GM21367 (cell line): Measurements from ENCODE around the gene SGIP1.
"Not testable (repeated sequence)": the region's sequence is repeated elsewhere in the genome, so short reads cannot be mapped to it uniquely, and the experiment has no call there.

ENCODE experiments used
- ATAC-seq: cut with Tn5 transposase; IDR thresholded peaks from one replicate; pipeline ENCODE4 v1.9.1; 2021; ENCODE audit not compliant: unreplicated experiment

SGIP1 gene

DNA sequence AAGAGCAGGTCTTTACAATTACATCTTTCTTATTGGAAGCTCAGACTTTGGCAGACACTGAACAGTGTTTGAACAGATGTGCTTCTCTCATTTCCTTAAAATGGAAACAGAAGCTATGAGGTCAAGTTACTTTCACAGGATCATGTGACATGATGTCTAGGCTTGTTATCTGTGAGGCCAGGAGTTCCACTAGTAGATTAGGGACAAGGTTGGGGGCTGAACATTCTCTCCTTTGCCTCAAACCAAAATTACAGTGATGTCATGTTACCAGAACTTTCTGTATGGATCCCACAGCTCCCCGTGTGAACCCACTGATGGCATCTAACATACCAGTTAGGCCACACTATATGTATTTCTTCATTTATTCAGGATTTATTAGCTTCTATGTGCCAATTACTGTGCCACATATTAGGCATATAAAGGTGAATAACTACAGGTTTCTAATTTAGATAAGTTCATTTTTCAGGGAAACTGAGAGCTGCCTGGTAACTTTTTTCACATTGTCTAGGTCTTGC is 224.3 kb downstream of the SGIP1 start:
- peak; percentile 100 for ATAC-seq

- ATAC-seq = no peak
Measured at GRCh38 chr1:66760506-66760905, 226.6 kb downstream of the SGIP1 start.

DNA sequence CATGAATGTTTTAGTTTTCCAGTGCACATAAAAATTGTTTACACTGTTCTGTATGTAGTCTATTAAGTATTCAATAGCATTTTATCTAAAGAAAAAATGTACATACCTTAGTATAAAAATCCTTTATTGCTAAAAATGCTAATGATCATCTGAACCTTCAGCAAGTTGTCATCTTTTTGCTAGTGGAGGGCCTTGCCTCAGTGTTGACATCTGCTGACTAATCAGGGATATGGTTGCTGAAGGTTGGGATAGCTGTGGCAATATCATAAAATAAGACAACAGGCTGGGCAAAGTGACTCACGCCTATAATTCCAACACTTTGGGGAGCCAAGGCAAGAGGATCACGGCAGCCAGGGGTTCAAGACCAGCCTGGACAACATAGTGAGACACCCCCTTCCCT is 227.3 kb downstream of the SGIP1 start:
- no peak for ATAC-seq

DNA sequence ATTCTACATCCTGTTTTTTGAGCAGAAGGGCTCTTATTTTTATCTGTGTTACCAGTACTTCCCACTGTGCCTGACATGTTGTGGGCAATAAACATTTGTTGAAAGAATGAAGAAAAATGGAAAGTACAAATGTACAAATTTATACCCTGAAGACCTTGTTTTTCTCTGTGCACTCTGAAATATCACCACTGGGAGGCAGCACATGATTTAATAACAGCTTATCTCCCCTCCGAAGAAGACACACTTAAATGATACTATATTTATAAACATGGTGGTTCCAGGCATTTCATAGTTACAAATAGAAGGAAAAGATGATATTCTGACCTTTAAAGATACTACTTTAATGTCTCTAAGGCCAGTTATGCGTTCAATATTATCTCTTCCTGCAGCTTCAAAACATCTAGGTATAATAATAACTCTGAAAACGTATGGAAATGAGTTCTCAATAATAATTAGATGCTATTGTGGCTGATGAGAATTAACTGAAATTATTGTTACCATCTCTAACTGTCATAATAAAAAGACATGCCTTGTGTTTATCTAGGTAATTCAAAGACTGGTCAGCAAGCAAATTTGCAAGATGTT is 231.1 kb downstream of the SGIP1 start:
- ATAC-seq = peak; percentile 67

- no peak for ATAC-seq
Measured at GRCh38 chr1:66767626-66768025, 233.7 kb downstream of the SGIP1 start.

- ATAC-seq = no peak
Measured at GRCh38 chr1:66768965-66769364, 235.0 kb downstream of the SGIP1 start.

DNA sequence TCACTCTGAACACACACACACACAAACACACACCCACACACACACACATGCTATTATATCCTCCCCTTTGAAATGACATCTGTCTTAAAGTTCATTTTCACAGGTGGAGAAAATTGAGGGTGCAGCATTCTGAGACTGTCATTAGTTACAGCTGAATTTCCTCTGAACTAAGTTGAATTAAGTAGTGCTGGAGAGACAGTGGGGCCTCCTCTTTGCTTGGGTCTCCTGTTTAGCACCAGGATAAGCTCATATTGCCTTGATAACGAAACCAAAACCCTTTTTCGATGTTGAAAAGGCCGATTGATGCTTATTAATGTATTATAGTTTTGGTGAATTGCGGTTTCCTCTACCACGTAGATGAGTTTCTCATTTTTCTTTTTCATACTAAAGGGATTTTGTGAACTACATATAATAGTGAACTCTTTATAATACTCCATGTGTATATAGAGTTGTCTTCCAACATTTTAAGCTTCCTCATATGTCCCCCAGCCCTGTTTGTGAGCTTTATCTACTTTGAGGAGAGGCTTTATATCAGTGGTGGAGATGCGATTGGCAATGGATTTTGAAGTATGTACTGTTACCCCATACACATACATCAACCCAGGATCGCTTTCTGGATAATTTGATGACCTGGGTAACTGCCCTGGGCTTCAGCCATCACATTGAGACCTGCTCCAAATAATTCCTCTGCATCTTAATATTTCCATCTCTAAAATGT is 235.7 kb downstream of the SGIP1 start:
- no peak for ATAC-seq

DNA sequence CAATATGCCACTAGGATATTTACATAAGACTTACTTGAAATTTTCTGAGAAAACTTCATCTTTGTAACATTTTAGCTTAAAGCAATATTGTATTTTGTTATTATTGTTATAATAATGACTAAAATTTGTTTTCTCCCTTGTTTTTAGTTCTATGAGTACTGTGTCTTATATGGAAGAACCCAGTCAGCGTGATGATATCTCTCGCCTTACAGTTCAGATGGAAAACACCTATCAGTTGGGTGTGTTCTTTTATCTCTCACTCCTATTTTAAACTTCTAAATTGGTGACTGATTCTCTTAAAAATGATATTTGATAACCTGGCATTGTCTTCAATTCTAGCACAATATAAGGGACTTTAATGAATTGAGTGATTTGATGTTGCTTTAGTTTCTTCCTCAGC is 236.3 kb downstream of the SGIP1 start:
- ATAC-seq = no peak

- ATAC-seq = no peak
Measured at GRCh38 chr1:66770694-66771093, 236.7 kb downstream of the SGIP1 start.

- no peak for ATAC-seq
Measured at GRCh38 chr1:66773227-66773626, 239.3 kb downstream of the SGIP1 start.

GRCh38 chr1:66774438-66774837 is 240.5 kb downstream of the SGIP1 start:
- no peak for ATAC-seq

DNA sequence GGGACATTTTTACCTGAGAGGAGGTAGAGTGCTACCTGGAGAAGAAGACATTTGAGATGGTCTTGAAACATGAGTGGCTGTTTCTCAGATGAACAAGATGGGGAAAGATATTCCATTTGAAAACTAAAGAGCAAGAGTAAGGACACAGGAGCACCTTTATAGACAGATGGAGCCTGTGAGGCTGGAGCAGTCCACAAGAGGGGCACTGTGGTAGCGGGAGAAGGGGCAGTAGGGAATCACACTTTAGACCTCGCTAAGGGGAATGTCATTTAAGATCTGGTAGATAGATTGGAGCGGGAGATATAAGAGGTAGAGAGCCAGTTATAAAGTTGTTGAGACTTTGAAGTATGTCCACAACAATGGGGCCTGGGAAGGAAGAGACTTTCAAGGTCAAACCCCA is 241.7 kb downstream of the SGIP1 start:
- ATAC-seq = no peak

GRCh38 chr1:66777831-66778230 is 243.9 kb downstream of the SGIP1 start:
- ATAC-seq = no peak

DNA sequence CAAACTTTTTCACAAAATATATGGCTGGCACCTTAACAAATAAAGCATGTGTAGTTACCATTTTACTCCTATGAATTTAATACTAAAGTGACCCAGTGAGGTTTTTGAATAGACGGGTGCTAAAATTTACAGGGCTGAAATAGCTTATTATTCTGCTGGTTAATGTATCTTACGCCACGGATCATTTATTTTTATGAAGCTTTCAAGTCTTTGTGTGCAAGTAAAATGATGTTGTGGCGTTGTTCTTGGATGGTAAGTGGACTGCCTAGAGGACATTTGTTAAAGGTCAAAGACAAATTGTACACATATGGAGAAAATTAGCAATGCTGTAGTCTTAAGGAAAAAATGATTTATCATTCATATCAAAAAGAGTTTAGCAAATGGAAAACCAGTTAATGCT is 244.3 kb downstream of the SGIP1 start:
- no peak for ATAC-seq

- no peak for ATAC-seq
Measured at GRCh38 chr1:66778969-66779368, 245.0 kb downstream of the SGIP1 start.

DNA sequence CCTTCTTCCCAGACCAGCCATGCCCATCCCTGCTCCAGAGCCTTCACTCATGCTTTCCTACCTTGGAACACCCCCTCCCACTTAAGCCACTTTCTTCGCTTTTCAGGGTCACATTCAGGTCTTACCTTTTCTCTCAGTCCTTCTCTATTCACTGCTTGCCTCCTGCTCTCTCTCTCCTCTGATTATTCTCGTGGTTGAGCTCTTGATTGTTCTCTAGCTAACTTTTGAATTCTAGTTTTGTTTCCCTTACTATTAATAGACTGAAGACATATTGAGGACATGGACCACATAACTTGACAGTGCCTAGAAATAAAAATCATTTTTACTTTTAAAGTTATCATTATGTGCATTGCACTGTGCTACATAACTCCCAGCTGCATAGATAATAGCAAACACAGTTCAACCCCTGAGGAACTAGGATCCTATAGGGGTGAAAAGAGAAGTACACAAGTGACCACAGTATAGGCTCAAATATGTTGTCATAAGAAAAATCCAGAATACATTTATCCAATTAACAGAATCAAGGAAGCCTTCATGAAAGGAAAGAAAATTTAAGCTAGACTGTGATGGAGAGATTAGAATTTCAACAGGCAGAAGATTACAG is 245.6 kb downstream of the SGIP1 start:
- ATAC-seq = no peak

DNA sequence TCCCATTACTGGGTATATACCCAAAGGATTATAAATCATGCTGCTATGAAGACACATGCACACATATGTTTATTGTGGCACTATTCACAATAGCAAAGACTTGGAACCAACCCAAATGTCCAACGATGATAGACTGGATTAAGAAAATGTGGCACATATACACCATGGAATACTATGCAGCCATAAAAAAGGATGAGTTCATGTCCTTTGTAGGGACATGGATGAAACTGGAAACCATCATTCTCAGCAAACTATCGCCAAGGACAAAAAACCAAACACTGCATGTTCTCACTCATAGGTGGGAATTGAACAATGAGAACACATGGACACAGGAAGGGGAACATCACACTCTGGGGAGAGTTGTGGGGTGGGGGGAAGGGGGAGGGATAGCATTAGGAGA is 251.8 kb downstream of the SGIP1 start:
- ATAC-seq = not testable (repeated sequence)

DNA sequence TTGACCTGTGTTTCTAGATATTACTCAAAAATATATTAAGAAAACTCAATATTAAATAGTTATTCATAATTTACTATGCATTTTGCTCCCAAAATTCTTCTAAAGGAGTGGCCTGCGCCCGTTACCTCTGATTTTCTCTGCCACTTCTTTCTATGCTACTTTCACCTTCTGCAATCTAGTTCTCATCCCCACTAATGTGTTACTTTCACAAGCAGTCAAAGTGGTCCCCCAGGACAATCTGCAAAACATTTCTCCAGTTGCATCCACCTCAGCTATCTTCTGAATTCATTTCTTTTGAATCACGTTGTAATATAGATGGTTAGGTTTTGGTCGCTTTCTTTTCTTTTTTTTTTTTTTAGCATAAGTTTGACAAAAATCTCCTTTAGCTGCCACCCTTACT is 253.7 kb downstream of the SGIP1 start:
- peak; percentile 52 for ATAC-seq

DNA sequence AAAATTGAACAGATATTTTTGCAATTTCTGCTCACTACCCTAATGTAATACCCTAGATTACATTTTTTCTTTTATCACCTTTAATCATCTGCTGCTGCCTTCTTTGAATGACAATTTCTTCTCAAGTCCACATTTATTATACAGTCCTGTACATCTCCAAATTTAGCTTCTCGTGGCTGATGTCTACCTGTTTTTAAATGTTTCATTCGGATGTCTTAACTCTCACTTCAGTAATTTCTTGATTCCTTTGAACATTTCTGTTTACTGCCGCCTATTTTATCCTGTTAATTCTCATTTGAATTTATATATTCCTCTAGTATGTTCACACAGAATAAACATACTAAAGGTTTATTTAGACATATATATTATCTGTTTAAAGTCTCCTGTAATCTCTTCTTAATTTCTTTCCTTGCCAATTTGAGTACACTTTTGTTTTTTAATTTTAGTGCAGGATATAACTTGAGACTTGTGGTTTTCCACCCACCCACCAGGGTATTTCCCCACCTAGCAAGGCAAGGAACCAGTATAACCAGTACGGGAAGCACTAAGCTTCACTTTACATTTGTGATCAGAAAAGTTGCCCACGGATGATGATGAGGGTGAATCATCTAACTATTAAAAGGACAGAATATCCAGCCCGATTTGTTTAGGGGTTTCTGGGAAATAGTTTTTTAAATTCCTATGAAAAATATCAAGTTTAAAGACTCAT is 254.4 kb downstream of the SGIP1 start:
- peak; percentile 79 for ATAC-seq

GRCh38 chr1:66791621-66792610 is 258.0 kb downstream of the SGIP1 start:
- ATAC-seq = no peak
